GM19328 (cell line): ENCODE measurements around the gene PTDSS2.
A peak's percentile ranks its signal among the peaks of the same experiment; 100 is the strongest.

Source experiments
- ATAC-seq: cut with Tn5 transposase; IDR thresholded peaks from one replicate; pipeline ENCODE4 v1.9.1; 2021; ENCODE audit warnings: mild to moderate bottlenecking, moderate library complexity; ENCODE audit not compliant: unreplicated experiment

PTDSS2 gene

GRCh38 chr11:445765-446588 is 4.1 kb upstream of the PTDSS2 start:
- ATAC-seq: no peak

- no peak for ATAC-seq
Measured at GRCh38 chr11:446891-447290, 3.2 kb upstream of the PTDSS2 start.

GRCh38 chr11:447923-448731 is 2.0 kb upstream of the PTDSS2 start:
- ATAC-seq: peak; percentile 45

GRCh38 chr11:450809-451451 is 851 bp downstream of the PTDSS2 start:
- no peak for ATAC-seq

GRCh38 chr11:451738-452137 is 1.7 kb downstream of the PTDSS2 start:
- ATAC-seq: no peak

GRCh38 chr11:452203-452744 is 2.2 kb downstream of the PTDSS2 start:
- ATAC-seq: no peak

- no peak for ATAC-seq
Measured at GRCh38 chr11:452916-453527, 2.9 kb downstream of the PTDSS2 start.

GRCh38 chr11:453564-453963 is 3.5 kb downstream of the PTDSS2 start:
- ATAC-seq: no peak

- no peak for ATAC-seq
Measured at GRCh38 chr11:454043-454442, 4.0 kb downstream of the PTDSS2 start.

- ATAC-seq: no peak
Measured at GRCh38 chr11:454801-455565, 4.9 kb downstream of the PTDSS2 start.

GRCh38 chr11:455566-456147 is 5.6 kb downstream of the PTDSS2 start:
- ATAC-seq: no peak

GRCh38 chr11:456533-456932 is 6.5 kb downstream of the PTDSS2 start:
- no peak for ATAC-seq

GRCh38 chr11:457111-457760 is 7.2 kb downstream of the PTDSS2 start:
- no peak for ATAC-seq

GRCh38 chr11:459511-460220 is 9.6 kb downstream of the PTDSS2 start:
- no peak for ATAC-seq

- no peak for ATAC-seq
Measured at GRCh38 chr11:460331-461199, 10.5 kb downstream of the PTDSS2 start.

GRCh38 chr11:461626-462025 is 11.5 kb downstream of the PTDSS2 start:
- ATAC-seq: no peak

GRCh38 chr11:462107-462890 is 12.2 kb downstream of the PTDSS2 start:
- no peak for ATAC-seq
